CD4-positive, alpha-beta T cell (primary cell): Measurements from ENCODE around the gene TLCD3B. TPM values are rescaled to one million over a fixed set of nuclear protein-coding genes. Genes with fewer than 3 reads are reported as not detected.
A peak's percentile ranks its signal among the peaks of the same experiment; 100 is the strongest.

Source experiments
- ATAC-seq: fragments of 200-7000 bp; cut with Tn5 transposase; one replicate; pipeline ENCODE4 v1.10.0; 2022; ENCODE audit warnings: mild to moderate bottlenecking; ENCODE audit not compliant: poor library complexity
- CTCF ChIA-PET: fragments of 350-600 bp; sonication (Branson Sonifier 250); formaldehyde crosslinking; loops from one replicate; lab custom pipeline; 2021; ENCODE audit warnings: antibody characterized with exemption, inconsistent platforms; lab: Charles Lee
- POLR2A ChIA-PET: fragments of 350-600 bp; sonication (Branson Sonifier 250); formaldehyde crosslinking; loops from one replicate; lab custom pipeline; 2021; ENCODE audit warnings: antibody characterized with exemption, inconsistent platforms; lab: Charles Lee
- DNase-seq, 14 experiments: peaks; one replicate each; pipeline ENCODE4 v3.0.0-alpha.2; 2013 to 2020; ENCODE audit warnings: mixed read lengths in 2 of 14
- H3K27ac ChIP-seq, 2 donors: one replicate each; pipeline versions ENCODE4 v1.5.1 to v1.7.0; 2013; ENCODE audit warnings: low read length in 2 of 2, low read depth in 1 of 2, mild to moderate bottlenecking in 1 of 2
- H3K27me3 ChIP-seq, 2 experiments: 1 replicate in 1 of 2; 2 replicates in 1 of 2; pipeline versions ENCODE4 v1.6.1 to v1.7.0; 2013; ENCODE audit warnings: low read length in 2 of 2, control low read depth in 1 of 2, mild to moderate bottlenecking in 1 of 2, moderate library complexity in 1 of 2; ENCODE audit not compliant: insufficient read depth in 2 of 2, control insufficient read depth in 1 of 2
- H3K36me3 ChIP-seq: one replicate; pipeline ENCODE4 v1.6.1; 2013; ENCODE audit warnings: low read length, control low read depth; ENCODE audit not compliant: insufficient read depth
- H3K4me1 ChIP-seq: one replicate; pipeline ENCODE4 v1.6.1; 2013; ENCODE audit warnings: low read length, control low read depth; ENCODE audit not compliant: insufficient read depth
- H3K4me3 ChIP-seq: one replicate; pipeline ENCODE4 v1.5.1; 2013; ENCODE audit warnings: mild to moderate bottlenecking, low read length, moderate library complexity
- H3K9me3 ChIP-seq, 2 experiments: 1 replicate in 1 of 2; 2 replicates in 1 of 2; pipeline versions ENCODE4 v1.6.1 to v1.7.0; 2013; ENCODE audit warnings: low read length in 2 of 2, mild to moderate bottlenecking in 2 of 2, control low read depth in 1 of 2, moderate library complexity in 1 of 2; ENCODE audit not compliant: control insufficient read depth in 1 of 2, insufficient read depth in 1 of 2
- H3K27ac Mint-ChIP-seq: one replicate; pipeline ENCODE4 v1.8.0; 2020; ENCODE audit warnings: mixed read lengths
- H3K27me3 Mint-ChIP-seq: one replicate; pipeline ENCODE4 v1.8.0; 2021; ENCODE audit warnings: mixed read lengths
- H3K36me3 Mint-ChIP-seq: one replicate; pipeline ENCODE4 v1.8.0; 2021; ENCODE audit warnings: low read depth, mixed read lengths
- H3K4me1 Mint-ChIP-seq: one replicate; pipeline ENCODE4 v1.8.0; 2021; ENCODE audit warnings: low read depth, mixed read lengths
- H3K4me3 Mint-ChIP-seq: one replicate; pipeline ENCODE4 v1.8.0; 2020; ENCODE audit warnings: mild to moderate bottlenecking, mixed read lengths
- H3K9me3 Mint-ChIP-seq: one replicate; pipeline ENCODE4 v1.8.0; 2020; ENCODE audit warnings: mixed read lengths
- intact Hi-C, 2 experiments: fragments of 100-400 bp; cut with DNase I in 1 of 2; cut with micrococcal nuclease in 1 of 2; formaldehyde crosslinking; loops; one replicate each; pipeline versions ENCODE4 v1.15.1 to v1.9.0; 2023 to 2025; cut with DNase I, micrococcal nuclease
- total RNA-seq, 174 experiments: library from RNA in 2 of 174; stranded (reverse) in 2 of 174; gene quantifications; one replicate each; pipeline ENCODE4 v1.2.3 and lab custom pipeline; 2021 to 2026
- TF ChIP-seq, protein P1 (sequence below): fragments of 200-600 bp; IDR thresholded peaks from one replicate; pipeline ENCODE4 v1.8.0; 2022; ENCODE audit warnings: antibody characterized with exemption, mild to moderate bottlenecking

The TLCD3B gene
- total RNA-seq, 2 experiments from 2014 or later = not detected

DNA sequence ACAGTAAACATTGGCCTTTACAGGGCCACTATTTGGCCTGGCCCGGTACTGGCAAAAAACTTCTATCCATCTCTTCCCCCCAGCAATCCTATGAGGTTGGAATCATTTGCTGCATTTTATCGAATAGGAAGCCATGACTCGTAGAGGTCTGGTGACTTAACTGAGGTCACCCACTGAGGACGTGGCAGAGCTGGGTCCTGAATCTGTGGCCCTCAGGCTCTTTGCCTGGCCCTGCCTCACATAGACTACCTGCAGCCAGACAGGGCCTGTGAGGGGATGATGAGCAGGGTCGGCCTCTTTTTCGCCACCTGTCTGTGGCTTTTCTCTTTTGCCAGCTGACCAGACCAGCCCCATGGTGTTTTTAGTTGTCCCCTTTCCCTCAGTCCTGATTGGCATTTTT lies 46.6 kb upstream of the TLCD3B start:
- Histone ChIP-seq H3K9me3 (no peaks in the 10 kb centered on the region), H3K4me3 (no peak overlapping the region), H3K4me1 (peaks cover 38% of the 10 kb centered on the region), H3K27ac (no peak overlapping the region), H3K36me3 (peaks cover 49% of the 10 kb centered on the region), H3K27me3 (no peaks in the 10 kb centered on the region)
- Mint-ChIP-seq H3K4me3 (peak overlapping the region; percentile 98), H3K4me1 (peaks cover 39% of the 10 kb centered on the region), H3K36me3 (peaks cover 61% of the 10 kb centered on the region), H3K27me3 (no peaks in the 10 kb centered on the region), H3K27ac (peak overlapping the region; percentile 96), H3K9me3 (no peaks in the 10 kb centered on the region)
- intact Hi-C loops = loop anchor here in 1 of 2 experiments (2.0 to 10.0 kb wide), 2 partner anchors 13 to 427 kb away; partner anchors contain the start of gene TBX6
- no peak for ATAC-seq
- ChIA-PET POLR2A (interaction anchor here (1.6 to 6.1 kb wide), 3 partner anchors 11 to 340 kb away, joined by 4 to 73 read pairs (median 6); partner anchors contain the start of gene ALDOA), CTCF (interaction anchor here (1.0 to 3.5 kb wide), 2 partner anchors 12 to 15 kb away, joined by 3 to 24 read pairs; partner anchors contain the start of gene TBX6)
- TF ChIP-seq, protein P1, sequence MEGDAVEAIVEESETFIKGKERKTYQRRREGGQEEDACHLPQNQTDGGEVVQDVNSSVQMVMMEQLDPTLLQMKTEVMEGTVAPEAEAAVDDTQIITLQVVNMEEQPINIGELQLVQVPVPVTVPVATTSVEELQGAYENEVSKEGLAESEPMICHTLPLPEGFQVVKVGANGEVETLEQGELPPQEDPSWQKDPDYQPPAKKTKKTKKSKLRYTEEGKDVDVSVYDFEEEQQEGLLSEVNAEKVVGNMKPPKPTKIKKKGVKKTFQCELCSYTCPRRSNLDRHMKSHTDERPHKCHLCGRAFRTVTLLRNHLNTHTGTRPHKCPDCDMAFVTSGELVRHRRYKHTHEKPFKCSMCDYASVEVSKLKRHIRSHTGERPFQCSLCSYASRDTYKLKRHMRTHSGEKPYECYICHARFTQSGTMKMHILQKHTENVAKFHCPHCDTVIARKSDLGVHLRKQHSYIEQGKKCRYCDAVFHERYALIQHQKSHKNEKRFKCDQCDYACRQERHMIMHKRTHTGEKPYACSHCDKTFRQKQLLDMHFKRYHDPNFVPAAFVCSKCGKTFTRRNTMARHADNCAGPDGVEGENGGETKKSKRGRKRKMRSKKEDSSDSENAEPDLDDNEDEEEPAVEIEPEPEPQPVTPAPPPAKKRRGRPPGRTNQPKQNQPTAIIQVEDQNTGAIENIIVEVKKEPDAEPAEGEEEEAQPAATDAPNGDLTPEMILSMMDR = no peak
- no peak for DNase-seq

DNA sequence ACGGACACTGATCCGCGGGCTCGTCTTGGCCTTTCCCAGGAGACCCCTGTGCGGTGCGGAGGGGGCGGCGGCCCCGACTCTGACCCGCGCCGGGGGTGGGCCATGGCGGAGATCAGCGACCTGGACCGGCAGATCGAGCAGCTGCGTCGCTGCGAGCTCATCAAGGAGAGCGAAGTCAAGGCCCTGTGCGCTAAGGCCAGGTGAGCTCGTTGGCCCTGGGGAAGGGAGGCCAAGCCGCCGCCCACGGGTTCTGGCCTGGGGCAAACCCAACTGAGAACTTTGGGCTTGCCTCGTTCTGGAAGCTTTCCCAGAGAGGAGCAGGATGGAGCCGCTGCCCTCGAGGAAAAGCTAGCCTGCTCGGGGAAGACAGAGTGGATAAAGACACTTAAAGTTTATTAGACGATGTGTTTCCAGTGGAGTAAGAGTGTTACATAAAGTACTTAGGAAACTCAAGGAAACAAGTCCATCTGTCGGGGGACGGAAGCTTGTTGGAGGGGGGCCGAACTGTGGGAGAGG lies 45.3 kb upstream of the TLCD3B start:
- peak overlapping the region; percentile 98 for H3K4me3 ChIP-seq
- peak overlapping the region; percentile 77 to 80 for H3K27ac ChIP-seq
- TF ChIP-seq, protein P1 = no peak
- ChIA-PET CTCF (interaction anchor here (1.0 to 3.5 kb wide), 2 partner anchors 16 to 618 kb away, joined by 3 to 24 read pairs; partner anchors contain the start of gene TBX6), POLR2A (interaction anchor here (0.6 to 6.1 kb wide), 9 partner anchors 10 to 374 kb away, joined by 3 to 73 read pairs (median 5); partner anchors contain the start of genes ALDOA, CORO1A, SEPTIN1 and TBX6)
- intact Hi-C loops = loop anchor here in 1 of 2 experiments (2.0 to 10.0 kb wide), 2 partner anchors 14 to 428 kb away; partner anchors contain the start of gene TBX6
- Mint-ChIP-seq H3K4me1 (peaks cover 39% of the 10 kb centered on the region), H3K36me3 (peaks cover 63% of the 10 kb centered on the region), H3K9me3 (no peaks in the 10 kb centered on the region), H3K27me3 (no peaks in the 10 kb centered on the region), H3K27ac (peak overlapping the region; percentile 96), H3K4me3 (peak overlapping the region; percentile 98)
- peaks cover 38% of the 10 kb centered on the region for H3K4me1 ChIP-seq
- H3K36me3 ChIP-seq = peaks cover 46% of the 10 kb centered on the region
- ATAC-seq (peak; percentile 41), DNase-seq (peak in 2 of 14 experiments; percentile 22 to 56)
- H3K27me3 ChIP-seq = no peaks in the 10 kb centered on the region
- no peaks in the 10 kb centered on the region for H3K9me3 ChIP-seq

DNA sequence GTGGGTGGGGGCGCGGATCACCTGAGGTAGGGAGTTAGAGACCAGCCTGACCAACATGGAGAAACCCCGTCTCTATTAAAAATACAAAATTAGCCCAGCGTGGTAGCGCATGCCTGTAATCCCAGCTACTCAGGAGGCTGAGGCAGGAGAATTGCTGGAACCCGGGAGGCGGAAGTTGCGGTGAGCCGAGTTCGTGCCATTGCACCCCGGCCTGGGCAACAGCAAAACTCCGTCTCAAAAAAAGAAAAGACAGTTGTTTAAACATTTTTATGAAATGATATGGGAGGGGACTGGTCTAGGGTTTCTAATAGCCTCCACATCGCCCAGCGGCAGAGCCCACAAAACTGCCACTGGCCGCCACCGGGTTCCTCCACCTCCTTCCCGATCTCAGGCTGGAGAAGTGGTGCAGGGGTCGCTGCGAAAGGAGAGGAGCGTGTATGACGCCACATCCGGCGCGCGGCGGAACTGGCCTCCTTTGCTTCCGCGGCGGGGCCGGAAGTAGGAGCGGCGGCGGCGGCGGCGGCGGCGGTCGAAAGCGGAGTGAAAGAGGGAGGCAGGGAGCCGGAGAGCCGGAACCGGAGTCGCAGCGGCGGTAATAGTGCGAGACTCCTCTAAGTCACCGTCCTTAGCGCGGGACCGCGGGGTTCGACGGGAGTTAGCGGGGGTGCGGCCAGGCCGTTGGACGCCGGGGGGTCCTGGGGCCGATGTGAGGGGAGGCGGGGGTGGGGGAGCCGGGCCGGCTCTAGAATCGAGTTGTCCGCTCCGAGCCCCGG lies 44.6 kb upstream of the TLCD3B start, which contains the start of gene PPP4C:
Gene PPP4C (plus strand): TSS at position 492 of the 773 bp plus-strand sequence. CDS start 384 bp downstream, outside the sequence.
- Mint-ChIP-seq H3K27me3 (no peaks in the 10 kb centered on the region), H3K36me3 (peaks cover 64% of the 10 kb centered on the region), H3K4me1 (peaks cover 39% of the 10 kb centered on the region), H3K9me3 (no peaks in the 10 kb centered on the region), H3K27ac (peak within 1 kb of the TSS; percentile 96), H3K4me3 (peak within 1 kb of the TSS; percentile 98)
- TF ChIP-seq, protein P1 = no peak
- peaks cover 45% of the 10 kb centered on the region for H3K36me3 ChIP-seq
- intact Hi-C loops = loop anchor here (1.0 to 10.0 kb wide), 3 partner anchors 10 to 429 kb away; partner anchors contain the start of genes TBX6 (in 2 of the 2) and ALDOA (in 1 of the 2)
- POLR2A ChIA-PET = interaction anchor here (0.7 to 6.1 kb wide), 7 partner anchors 9 to 374 kb away, joined by 3 to 73 read pairs (median 5); partner anchors contain the start of genes ALDOA, CORO1A, SEPTIN1 and TBX6
- H3K27ac ChIP-seq = peak within 1 kb of the TSS; percentile 77 to 80
- CTCF ChIA-PET = interaction anchor here (1.0 to 3.5 kb wide), 2 partner anchors 17 to 618 kb away, joined by 3 to 24 read pairs; partner anchors contain the start of gene TBX6
- H3K4me1 ChIP-seq = peaks cover 38% of the 10 kb centered on the region
- ATAC-seq (peak; percentile 87), DNase-seq (peak; percentile 79 to 96 (median 86))
- peak within 1 kb of the TSS; percentile 98 for H3K4me3 ChIP-seq
- no peaks in the 10 kb centered on the region for H3K27me3 ChIP-seq
- H3K9me3 ChIP-seq = no peaks in the 10 kb centered on the region
